HCT116 (cell line): ENCODE measurements around the gene NGF. TPM values are rescaled to one million over a fixed set of nuclear protein-coding genes. Genes with fewer than 3 reads are reported as not detected.

ENCODE experiments used
- ATAC-seq: fragments of 200-7000 bp; cut with Tn5 transposase; 2 replicates; pipeline ENCODE4 v1.9.1; 2020; ENCODE audit warnings: mild to moderate bottlenecking, moderate library complexity
- BruUV-seq: library from RNA; stranded (reverse); fragments of 400-500 nt; replicated peaks from 2 replicates; lab custom pipeline; 2021; lab: Mats Ljungman, UMichigan
- CTCF ChIA-PET: fragments of 300-600 bp; sonication (Branson Sonifier 250); formaldehyde crosslinking; loops from one replicate; lab custom pipeline; 2021; ENCODE audit warnings: antibody characterized with exemption; lab: Charles Lee
- POLR2A ChIA-PET: fragments of 300-600, 350-600 bp; sonication (Branson Sonifier 250); formaldehyde crosslinking; loops from one replicate; lab custom pipeline; 2021; ENCODE audit warnings: antibody characterized with exemption; lab: Charles Lee
- RAD21 ChIA-PET, 2 experiments: fragments of 300-600 bp; sonication (Branson Sonifier 250); formaldehyde crosslinking; loops; one replicate each; lab custom pipeline; 2023; ENCODE audit warnings: low total read pairs in 2 of 2; ENCODE audit not compliant: uncharacterized antibody in 2 of 2, unreplicated experiment in 2 of 2, low non-redundant PET in 1 of 2; lab: Charles Lee
- DNase-seq: peaks from one replicate; pipeline ENCODE4 v3.0.0-alpha.2; 2010; ENCODE audit warnings: low read depth, low spot score
- H2AFZ ChIP-seq: fragments of 200-600 bp; shearing (Covaris generic), sonication (generic); 2 replicates; pipeline ENCODE4 v1.6.1; 2017; ENCODE audit warnings: low read depth, mixed run types, mixed read lengths, antibody characterized with exemption, low read length; ENCODE audit not compliant: poor library complexity, severe bottlenecking
- H3K27ac ChIP-seq: 2 replicates; pipeline ENCODE4 v1.5.1; 2012; ENCODE audit warnings: low read depth, low read length
- H3K27me3 ChIP-seq: fragments of 200-600 bp; sonication (generic); 2 replicates; pipeline ENCODE4 v1.6.1; 2016; ENCODE audit warnings: mixed run types, low read length, mixed read lengths; ENCODE audit not compliant: insufficient read depth
- H3K36me3 ChIP-seq, 2 experiments: fragments of 200-500 bp in 1 of 2; fragments of 200-600 bp in 1 of 2; sonication (Bioruptor generic) in 1 of 2; sonication (generic) in 1 of 2; 2 replicates each; pipeline versions ENCODE4 v1.5.1 to v1.6.1; 2014 to 2016; ENCODE audit warnings: low read length in 2 of 2, inconsistent platforms in 1 of 2, mixed read lengths in 1 of 2, mixed run types in 1 of 2; ENCODE audit not compliant: insufficient read depth in 2 of 2, control insufficient read depth in 1 of 2
- H3K4me1 ChIP-seq, 2 experiments: fragments of 200-600 bp in 1 of 2; sonication (generic) in 1 of 2; 2 replicates each; pipeline versions ENCODE4 v1.5.1 to v1.6.1; 2012 to 2017; ENCODE audit warnings: low read length in 2 of 2, inconsistent platforms in 1 of 2, mild to moderate bottlenecking in 1 of 2, mixed read lengths in 1 of 2, mixed run types in 1 of 2, moderate library complexity in 1 of 2; ENCODE audit not compliant: insufficient read depth in 2 of 2, control insufficient read depth in 1 of 2
- H3K4me2 ChIP-seq: fragments of 200-600 bp; sonication (generic); 2 replicates; pipeline ENCODE4 v1.6.1; 2017; ENCODE audit warnings: mixed run types, low read length, mixed read lengths
- H3K4me3 ChIP-seq, 2 experiments: fragments of 200-600 bp in 1 of 2; sonication (generic) in 1 of 2; replicated peaks in 1 of 2; 2 replicates each; pipeline ENCODE4 v1.5.1; 2011 to 2016; ENCODE audit warnings: low read length in 2 of 2, control low read depth in 1 of 2, low read depth in 1 of 2, mild to moderate bottlenecking in 1 of 2, mixed read lengths in 1 of 2, mixed run types in 1 of 2
- H3K79me2 ChIP-seq: fragments of 200-600 bp; sonication (generic); 2 replicates; pipeline ENCODE4 v1.6.1; 2017; ENCODE audit warnings: mild to moderate bottlenecking, mixed run types, low read length, moderate library complexity, mixed read lengths; ENCODE audit not compliant: insufficient read depth
- H3K9ac ChIP-seq: fragments of 200-600 bp; sonication (generic); 2 replicates; pipeline ENCODE4 v1.6.1; 2016; ENCODE audit warnings: low read length, mixed read lengths
- H3K9me2 ChIP-seq: fragments of 200-600 bp; sonication (generic), shearing (Covaris generic); 2 replicates; pipeline ENCODE4 v1.6.1; 2017; ENCODE audit warnings: mixed run types, mild to moderate bottlenecking, moderate library complexity; ENCODE audit not compliant: insufficient read depth
- H3K9me3 ChIP-seq, 2 experiments: fragments of 200-500 bp in 1 of 2; fragments of 200-600 bp in 1 of 2; sonication (Bioruptor generic) in 1 of 2; sonication (generic) in 1 of 2; 2 replicates each; pipeline ENCODE4 v1.6.1; 2014 to 2017; ENCODE audit warnings: low read length in 2 of 2, mixed read lengths in 2 of 2, inconsistent platforms in 1 of 2, low read depth in 1 of 2, mild to moderate bottlenecking in 1 of 2, mixed run types in 1 of 2, moderate library complexity in 1 of 2; ENCODE audit not compliant: control insufficient read depth in 1 of 2, insufficient read depth in 1 of 2
- H4K20me1 ChIP-seq: fragments of 200-600 bp; sonication (generic), shearing (Covaris generic); 2 replicates; pipeline ENCODE4 v1.6.1; 2017; ENCODE audit warnings: mixed run types, mild to moderate bottlenecking, moderate library complexity; ENCODE audit not compliant: insufficient read depth
- EGR1 ChIP-seq: IDR thresholded peaks from 2 replicates; pipeline ENCODE4 v1.6.1; 2012; ENCODE audit warnings: low read depth
- ELF1 ChIP-seq: IDR thresholded peaks from 2 replicates; pipeline ENCODE4 v1.6.1; 2012; ENCODE audit warnings: low read depth, borderline replicate concordance
- MAX ChIP-seq: IDR thresholded peaks from 2 replicates; pipeline ENCODE4 v1.6.1; 2012
- POLR2A ChIP-seq: IDR thresholded peaks from 2 replicates; pipeline ENCODE4 v1.7.0; 2011; ENCODE audit warnings: borderline replicate concordance; ENCODE audit not compliant: insufficient read depth, insufficient read length; ENCODE audit errors: extremely low read depth
- RAD21 ChIP-seq: IDR thresholded peaks from 2 replicates; pipeline ENCODE4 v1.6.1; 2012; ENCODE audit warnings: low read depth, mild to moderate bottlenecking
- SIN3A ChIP-seq: IDR thresholded peaks from 2 replicates; pipeline ENCODE4 v1.6.1; 2012; ENCODE audit warnings: low read depth
- SP1 ChIP-seq: IDR thresholded peaks from 2 replicates; pipeline ENCODE4 v1.6.1; 2012; ENCODE audit warnings: low read depth
- ZBTB33 ChIP-seq: IDR thresholded peaks from 2 replicates; pipeline ENCODE4 v1.6.1; 2011; ENCODE audit warnings: mild to moderate bottlenecking, low read length, moderate library complexity; ENCODE audit not compliant: insufficient replicate concordance; ENCODE audit errors: extremely low read depth
- intact Hi-C: fragments of 100-400 bp; cut with micrococcal nuclease; formaldehyde crosslinking; loops from 2 replicates; pipeline ENCODE4 v1.10.0; 2022
- total RNA-seq: library from RNA; stranded (reverse); gene quantifications from one replicate; pipeline ENCODE4 v1.2.1, GENCODE V29; 2021; ENCODE audit not compliant: unreplicated experiment

NGF gene
- total RNA-seq, 1 experiment from 2014 or later, result not detected

- Histone ChIP-seq H3K9me3 (no peaks in the 10 kb centered on the region), H3K79me2 (no peaks in the 10 kb centered on the region), H4K20me1 (no peaks in the 10 kb centered on the region), H3K4me2 (no peak overlapping the region), H3K9me2 (no peaks in the 10 kb centered on the region), H3K4me3 (no peak overlapping the region), H3K27ac (no peak overlapping the region), H3K4me1 (no peaks in the 10 kb centered on the region), H2AFZ (no peak overlapping the region), H3K27me3 (no peaks in the 10 kb centered on the region; the same call in 1 of the 2 replicates), H3K9ac (no peak overlapping the region), H3K36me3 (no peaks in the 10 kb centered on the region)
- DNase-seq (no peak), ATAC-seq (no peak)
- no TSS peak for BruUV-seq
- intact Hi-C loops, result no loop called here
- TF ChIP-seq ELF1, result no peak
- no peak for TF ChIP-seq POLR2A
- no peak for TF ChIP-seq ZBTB33
- TF ChIP-seq SIN3A, result no peak
- no peak for TF ChIP-seq EGR1
- ChIA-PET RAD21 (no interaction called here), POLR2A (no interaction called here), CTCF (no interaction called here)
These were observed 2.8 kb upstream of the NGF start for GRCh38 chr1:115340879-115341278.

- CTCF ChIA-PET, result no interaction called here
- no peaks in the 10 kb centered on the region for H3K9me2 ChIP-seq
- H3K4me1 ChIP-seq, result no peaks in the 10 kb centered on the region
- H3K9me3 ChIP-seq, result no peaks in the 10 kb centered on the region
- no peak overlapping the region for H3K4me3 ChIP-seq
- no peak overlapping the region for H2AFZ ChIP-seq
- no peak overlapping the region for H3K27ac ChIP-seq
- no peaks in the 10 kb centered on the region for H3K79me2 ChIP-seq
- TF ChIP-seq SP1 (no peak), RAD21 (no peak), EGR1 (no peak), MAX (no peak)
- H4K20me1 ChIP-seq, result no peaks in the 10 kb centered on the region
- ATAC-seq, result no peak
- no peak overlapping the region for H3K9ac ChIP-seq
- H3K27me3 ChIP-seq, result no peaks in the 10 kb centered on the region; the same call in 1 of the 2 replicates
- intact Hi-C loops, result no loop called here
- DNase-seq, result no peak
- no TSS peak for BruUV-seq
- H3K36me3 ChIP-seq, result no peaks in the 10 kb centered on the region
- POLR2A ChIA-PET, result no interaction called here
- RAD21 ChIA-PET, result no interaction called here
- H3K4me2 ChIP-seq, result no peak overlapping the region
These were observed 390 bp upstream of the NGF start for GRCh38 chr1:115338457-115338820.
